ENCODE results near the gene RNASE11. TPM values are rescaled to one million over a fixed set of nuclear protein-coding genes. Genes with fewer than 3 reads are reported as not detected.
"Not testable (repeated sequence)": the region's sequence is repeated elsewhere in the genome, so short reads cannot be mapped to it uniquely, and the experiment has no call there.

Gene RNASE11
- total RNA-seq, 1 donor from 2014 or later, result not detected

DNA sequence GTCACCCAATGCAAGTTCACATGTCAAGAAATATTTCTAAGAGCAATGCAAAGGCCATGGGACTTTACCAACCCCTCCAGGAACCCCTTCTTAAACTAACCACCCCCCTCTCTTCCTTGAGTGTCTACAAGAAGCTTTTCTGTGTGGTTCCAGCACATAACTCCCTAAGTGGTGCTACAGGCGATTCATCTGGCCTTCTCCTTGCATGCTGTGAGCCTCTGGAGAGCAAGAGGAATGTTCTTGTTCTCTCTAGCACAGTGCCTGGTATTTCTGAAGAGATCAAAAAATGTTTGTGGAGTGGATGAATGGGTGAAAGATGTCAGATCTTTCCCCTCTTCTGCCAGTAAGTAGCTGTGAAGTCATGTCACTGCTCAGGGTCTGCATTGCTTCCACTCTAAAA is 9.3 kb upstream of the RNASE11 start:
- DNase-seq (ENCODE audit: low spot score), result no peak
- intact Hi-C loops (cut with DNase I), result no loop called here

DNA sequence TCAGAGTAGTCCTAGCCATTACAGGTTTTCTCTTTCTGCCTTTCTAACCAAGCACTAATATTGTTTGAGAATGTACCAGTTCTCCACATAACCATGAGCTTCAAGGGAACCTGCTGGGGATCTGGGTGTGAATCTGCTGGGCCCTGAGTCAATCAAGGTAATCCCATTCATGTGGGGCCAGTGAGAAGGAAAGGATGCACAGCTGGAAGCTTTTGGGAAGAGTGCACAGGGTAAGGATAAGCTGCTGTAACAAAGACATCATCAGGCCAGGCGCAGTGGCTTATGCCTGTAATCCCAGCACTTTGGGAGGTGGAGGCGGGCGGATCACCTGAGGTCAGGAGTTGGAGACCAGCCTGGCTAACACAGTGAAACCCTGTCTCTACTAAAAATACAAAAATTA is 7.9 kb upstream of the RNASE11 start:
- intact Hi-C loops (cut with DNase I); DNase-seq (ENCODE audit: low spot score): not testable (repeated sequence)

GRCh38 chr14:20592574-20592973 is 4.8 kb upstream of the RNASE11 start:
- intact Hi-C loops (cut with DNase I), result no loop called here
- no peak for DNase-seq (ENCODE audit: low spot score)

DNA sequence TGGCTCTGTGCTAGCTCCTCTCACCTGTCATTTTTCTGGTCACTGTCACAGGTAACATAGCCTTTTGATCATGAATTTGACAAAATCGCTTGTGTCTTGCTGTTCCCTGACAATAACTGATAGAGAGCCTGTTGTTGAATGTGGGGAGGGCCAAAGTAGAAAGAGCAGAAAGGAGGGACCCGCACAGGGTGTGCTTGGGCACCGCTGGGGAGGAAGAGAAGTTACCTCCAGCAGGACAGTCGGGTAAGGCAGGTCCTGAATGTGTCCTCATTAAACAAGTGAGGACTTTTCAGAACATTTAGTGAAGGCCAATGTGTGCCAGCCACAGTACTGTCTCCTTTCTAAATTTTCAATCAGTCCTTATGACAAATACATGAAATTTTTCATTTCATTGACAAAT is 3.4 kb upstream of the RNASE11 start, which contains the start of gene RNASE12:
TSS of gene RNASE12 (minus strand) at position 142 of the 400 bp plus-strand sequence. CDS start 653 bp downstream, outside the sequence.
- intact Hi-C loops (cut with DNase I), result no loop called here
- DNase-seq (ENCODE audit: low spot score), result no peak

GRCh38 chr14:20583908-20584307 is 3.9 kb downstream of the RNASE11 start:
- intact Hi-C loops (cut with DNase I), result no loop called here
- DNase-seq (ENCODE audit: low spot score), result no peak

- intact Hi-C loops (cut with DNase I), result no loop called here
- DNase-seq (ENCODE audit: low spot score), result no peak
These were observed 4.7 kb downstream of the RNASE11 start for GRCh38 chr14:20583142-20583541.

DNA sequence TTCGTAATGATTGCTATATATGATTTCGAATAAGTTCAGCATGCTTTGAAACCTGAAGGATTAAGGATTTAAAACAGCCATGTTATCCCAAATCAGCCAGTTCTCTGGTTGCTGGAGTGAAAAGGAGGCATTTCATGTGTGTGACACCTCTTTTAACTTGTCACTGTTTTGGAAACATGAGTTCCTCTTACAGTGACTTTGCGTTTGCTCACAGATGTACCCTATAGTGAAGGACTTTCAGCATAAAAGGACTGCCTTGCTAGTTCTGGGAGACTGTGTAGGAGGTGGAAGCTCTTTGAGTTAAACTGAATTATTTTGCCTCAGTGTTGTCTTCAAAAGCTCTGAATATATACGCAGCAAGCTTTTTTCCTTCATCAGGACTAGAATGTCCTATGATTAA is 7.6 kb downstream of the RNASE11 start:
- intact Hi-C loops (cut with DNase I), result no loop called here
- no peak for DNase-seq (ENCODE audit: low spot score)

GRCh38 chr14:20578784-20579502 is 8.9 kb downstream of the RNASE11 start:
- intact Hi-C loops (cut with DNase I), result no loop called here
- no peak for DNase-seq (ENCODE audit: low spot score)

DNA sequence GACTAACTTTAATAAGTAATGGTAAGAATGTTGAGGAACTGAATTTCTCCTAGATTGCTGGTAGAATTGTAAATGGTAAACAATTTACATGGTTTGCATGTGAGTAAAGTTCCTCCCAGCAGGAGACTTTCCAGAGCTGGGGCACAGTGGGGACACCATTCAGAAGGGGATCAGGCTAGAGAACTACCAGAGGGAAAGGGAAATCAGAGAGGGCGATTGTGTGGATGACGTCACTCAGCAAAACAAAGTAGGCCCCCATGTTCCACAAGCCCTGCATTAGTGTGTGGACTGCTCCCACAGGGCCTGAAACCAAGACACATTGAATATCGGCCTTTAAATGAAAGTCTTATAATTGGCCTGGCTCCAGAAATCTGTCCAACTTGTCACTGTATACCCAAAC is 9.5 kb downstream of the RNASE11 start:
- no peak for DNase-seq (ENCODE audit: low spot score)
- intact Hi-C loops (cut with DNase I), result no loop called here

- DNase-seq (ENCODE audit: low spot score); intact Hi-C loops (cut with DNase I): not testable (repeated sequence)
These were observed 15.3 kb downstream of the RNASE11 start for GRCh38 chr14:20572382-20572990.

DNA sequence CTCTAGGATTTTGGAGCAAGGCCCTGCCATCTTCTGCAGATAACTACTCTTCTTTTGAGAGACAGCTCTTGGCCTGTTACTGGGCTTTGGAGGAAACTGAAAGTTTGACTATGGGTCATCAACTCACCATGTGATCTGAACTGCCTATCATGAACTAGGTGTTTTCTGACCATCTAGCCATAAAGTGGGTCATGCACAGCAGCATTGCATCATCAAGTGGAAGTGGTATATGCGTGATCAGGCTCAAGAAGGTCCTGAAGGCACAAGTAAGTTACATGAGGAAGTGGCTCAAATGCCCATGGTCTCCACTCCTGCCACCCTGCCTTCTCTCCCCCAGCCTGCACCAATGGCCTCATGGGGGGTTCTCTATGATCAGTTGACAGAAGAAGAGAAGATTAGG is 17.1 kb downstream of the RNASE11 start:
- intact Hi-C loops (cut with DNase I); DNase-seq (ENCODE audit: low spot score): not testable (repeated sequence)

DNA sequence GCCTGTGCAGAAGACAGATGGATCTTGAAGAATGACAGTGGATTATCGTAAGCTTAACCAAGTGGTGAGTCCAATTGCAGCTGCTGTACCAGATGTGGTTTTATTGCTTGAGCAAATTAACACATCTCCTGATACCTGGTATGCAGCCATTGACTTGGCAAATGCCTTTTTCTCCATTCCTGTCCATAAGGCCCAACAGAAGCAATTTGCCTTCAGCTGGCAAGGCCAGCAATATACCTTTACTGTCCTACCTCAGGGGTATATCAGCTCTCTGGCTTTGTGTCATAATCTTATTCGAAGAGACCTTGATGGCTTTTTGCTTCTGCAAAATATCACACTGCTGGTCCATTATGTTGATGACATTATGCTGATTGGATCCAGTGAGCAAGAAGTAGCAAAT is 17.9 kb downstream of the RNASE11 start:
- DNase-seq (ENCODE audit: low spot score); intact Hi-C loops (cut with DNase I): not testable (repeated sequence)

GRCh38 chr14:20569066-20569465 is 18.7 kb downstream of the RNASE11 start:
- DNase-seq (ENCODE audit: low spot score), result no peak
- intact Hi-C loops (cut with DNase I), result no loop called here

GRCh38 chr14:20568393-20568792 is 19.4 kb downstream of the RNASE11 start:
- intact Hi-C loops (cut with DNase I), result no loop called here
- DNase-seq (ENCODE audit: low spot score), result no peak

DNA sequence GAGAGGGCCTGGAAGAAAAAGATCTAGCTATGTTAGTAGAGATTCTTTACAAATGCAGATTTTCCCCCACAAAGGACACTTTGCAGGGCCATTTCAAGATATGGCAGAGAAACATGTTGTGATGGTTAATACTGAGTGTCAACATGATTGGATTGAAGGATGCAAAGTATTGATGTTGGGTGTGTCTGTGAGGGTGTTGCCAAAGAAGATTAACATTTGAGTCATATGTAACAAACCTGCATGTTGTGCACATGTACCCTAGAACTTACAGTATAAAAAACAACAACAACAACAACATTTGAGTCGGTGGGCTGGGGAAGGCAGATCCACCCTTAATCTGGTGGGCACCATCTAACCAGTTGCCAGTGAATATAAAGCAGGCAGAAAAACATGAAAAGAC is 20.6 kb downstream of the RNASE11 start:
- DNase-seq (ENCODE audit: low spot score); intact Hi-C loops (cut with DNase I): not testable (repeated sequence)

DNA sequence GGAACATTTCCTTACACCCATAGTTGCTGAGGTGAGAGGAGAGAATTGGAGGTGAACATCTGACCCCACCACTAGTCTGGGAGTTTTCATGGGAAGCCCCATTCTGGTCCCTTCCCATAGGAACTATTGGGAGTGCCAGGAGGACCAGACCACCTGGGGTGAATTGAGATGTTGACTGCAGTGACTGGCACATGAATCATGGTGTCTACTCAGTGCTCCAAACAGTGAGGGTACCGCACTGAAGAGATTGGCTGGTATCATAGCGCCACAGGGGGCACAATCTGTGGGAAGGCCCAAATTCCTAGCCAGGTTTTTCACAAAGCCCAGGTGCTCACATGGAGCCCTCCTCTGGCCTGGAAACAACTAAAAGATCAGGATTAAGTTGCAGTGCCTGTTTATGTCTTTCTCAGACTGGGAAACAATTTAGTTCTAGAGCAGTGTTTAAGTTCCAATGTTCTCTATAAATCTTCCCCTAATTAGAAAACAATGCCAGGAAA is 23.3 kb downstream of the RNASE11 start:
- intact Hi-C loops (cut with DNase I), result no loop called here
- no peak for DNase-seq (ENCODE audit: low spot score)

- no peak for DNase-seq (ENCODE audit: low spot score)
- intact Hi-C loops (cut with DNase I), result no loop called here
These were observed 23.8 kb downstream of the RNASE11 start for GRCh38 chr14:20563971-20564370.

GRCh38 chr14:20560961-20561360 is 26.8 kb downstream of the RNASE11 start, which contains the start of gene RNASE9:
Gene RNASE9 (minus strand): TSS chr14:20561047.
- DNase-seq (ENCODE audit: low spot score), result no peak
- intact Hi-C loops (cut with DNase I), result no loop called here

- intact Hi-C loops (cut with DNase I), result no loop called here
- DNase-seq (ENCODE audit: low spot score), result no peak
These were observed 28.3 kb downstream of the RNASE11 start for GRCh38 chr14:20559461-20559904.

DNA sequence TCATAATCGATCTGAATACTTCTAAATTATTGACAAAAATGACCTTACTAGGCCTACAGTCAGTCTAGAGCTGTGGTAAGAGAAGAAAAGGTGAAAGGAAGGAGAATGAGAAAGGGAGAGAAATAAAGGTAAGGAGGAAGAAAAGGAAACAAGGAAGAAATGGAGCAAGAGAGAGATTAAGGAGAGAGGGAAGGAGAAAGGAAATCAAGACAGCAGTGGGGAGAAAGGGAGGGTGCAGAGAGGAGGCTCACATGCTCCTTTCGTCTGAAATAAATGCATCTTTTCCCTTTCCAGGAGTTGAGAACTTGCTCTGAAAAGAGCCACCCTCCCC is 30.6 kb downstream of the RNASE11 start:
- intact Hi-C loops (cut with DNase I), result no loop called here
- DNase-seq (ENCODE audit: low spot score), result no peak

Measured in cardiac septum (tissue), 1 donor.